ENCODE results near the gene CD81. TPM values are rescaled to one million over a fixed set of nuclear protein-coding genes. Genes with fewer than 3 reads are reported as not detected.

Gene CD81
- total and polyA plus RNA-seq, 2 experiments from 2014 or later = 88.6 to 290 TPM

DNA sequence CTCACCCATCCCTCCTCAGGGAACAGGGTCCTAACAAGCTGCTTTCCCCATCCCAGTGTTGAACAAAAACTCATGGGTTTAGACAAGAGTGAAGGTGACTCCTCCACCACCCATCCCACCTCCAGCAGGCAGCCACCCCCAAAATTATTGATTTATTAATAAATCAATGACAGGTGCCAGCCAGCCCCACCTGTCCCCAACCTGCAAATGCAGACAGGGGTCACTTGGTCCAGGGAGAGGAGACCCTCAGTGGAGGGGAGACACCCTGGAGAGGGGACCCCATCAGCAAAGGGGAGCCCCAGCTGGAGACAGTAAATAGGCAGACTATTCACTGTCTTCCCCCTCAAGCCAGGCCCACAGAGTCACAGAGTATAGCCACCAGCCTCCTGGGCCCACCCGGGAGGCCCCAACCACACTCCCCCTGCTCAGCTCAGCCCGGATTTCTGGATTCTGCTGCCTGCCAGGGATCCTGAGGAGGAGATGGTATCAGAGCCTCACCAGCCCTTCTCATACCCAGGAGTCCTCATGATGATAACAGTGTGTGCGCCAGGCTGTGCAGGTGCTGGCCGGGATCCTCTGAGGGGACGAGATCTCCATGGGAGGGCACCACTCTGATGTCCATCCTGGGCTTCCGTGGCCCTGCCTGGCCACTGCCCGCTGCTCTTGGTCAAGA, 8.8 kb upstream of the CD81 start:
- Histone ChIP-seq H3K9me2 (ENCODE audit: insufficient read depth) (no peaks in the 10 kb centered on the region), H2AFZ (no peak overlapping the region), H4K20me1 (replicated peaks; ENCODE audit: insufficient read depth) (no peaks in the 10 kb centered on the region), H3K4me2 (no peak overlapping the region), H3K36me3 (ENCODE audit: insufficient read depth) (no peaks in the 10 kb centered on the region), H3K27me3 (ENCODE audit: insufficient read depth) (no peaks in the 10 kb centered on the region), H3F3A (replicated peaks; ENCODE audit: low read depth) (no peaks in the 10 kb centered on the region), H3K4me1 (ENCODE audit: insufficient read depth) (no peaks in the 10 kb centered on the region), H3K4me3 (no peak overlapping the region), H3K27ac (ENCODE audit: low read depth) (no peak overlapping the region), H3K79me2 (replicated peaks; ENCODE audit: insufficient read depth) (no peaks in the 10 kb centered on the region)
- no peaks in the 10 kb centered on the region; the same call in 1 of the 3 replicates for H3K9me3 Mint-ChIP-seq
- H3K27me3 Mint-ChIP-seq (ENCODE audit: insufficient read depth, low read depth, poor library complexity) = peaks cover 7% of the 10 kb centered on the region
- ATAC-seq = no peak
- H3K4me1 Mint-ChIP-seq = no peaks in the 10 kb centered on the region
- H3K4me3 Mint-ChIP-seq = no peak overlapping the region
- no peak for DNase-seq (ENCODE audit: low spot score)
- H3K36me3 Mint-ChIP-seq (ENCODE audit: low read depth) = no peaks in the 10 kb centered on the region; the same call in 2 of the 3 replicates
- no peak overlapping the region for H3K27ac Mint-ChIP-seq
- TF ChIP-seq, protein P1, sequence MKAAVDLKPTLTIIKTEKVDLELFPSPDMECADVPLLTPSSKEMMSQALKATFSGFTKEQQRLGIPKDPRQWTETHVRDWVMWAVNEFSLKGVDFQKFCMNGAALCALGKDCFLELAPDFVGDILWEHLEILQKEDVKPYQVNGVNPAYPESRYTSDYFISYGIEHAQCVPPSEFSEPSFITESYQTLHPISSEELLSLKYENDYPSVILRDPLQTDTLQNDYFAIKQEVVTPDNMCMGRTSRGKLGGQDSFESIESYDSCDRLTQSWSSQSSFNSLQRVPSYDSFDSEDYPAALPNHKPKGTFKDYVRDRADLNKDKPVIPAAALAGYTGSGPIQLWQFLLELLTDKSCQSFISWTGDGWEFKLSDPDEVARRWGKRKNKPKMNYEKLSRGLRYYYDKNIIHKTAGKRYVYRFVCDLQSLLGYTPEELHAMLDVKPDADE (IDR thresholded peaks at IDR 0.05) = no peak
- TF ChIP-seq NANOG (IDR thresholded peaks at IDR 0.05; ENCODE audit: borderline replicate concordance) = no peak

DNA sequence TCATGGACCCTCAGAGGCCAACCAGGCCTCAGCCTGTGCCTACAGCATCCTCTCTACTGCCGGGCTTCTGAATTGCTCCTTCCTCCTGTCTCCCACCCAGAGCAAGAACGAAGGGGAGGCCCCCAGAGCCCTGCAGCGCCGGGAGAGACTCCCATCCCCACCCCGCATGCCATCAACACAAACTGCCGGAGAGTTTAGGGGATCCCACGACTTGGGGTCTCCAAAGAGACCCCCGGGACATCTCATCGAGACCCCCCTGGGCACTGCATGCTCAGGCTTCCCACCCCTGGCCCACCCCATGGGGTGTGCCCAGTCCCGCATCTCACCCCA, 8.3 kb upstream of the CD81 start:
- Mint-ChIP-seq H3K4me1 (no peaks in the 10 kb centered on the region), H3K4me3 (no peak overlapping the region), H3K36me3 (ENCODE audit: low read depth) (no peaks in the 10 kb centered on the region; the same call in 2 of the 3 replicates), H3K27me3 (ENCODE audit: insufficient read depth, low read depth, poor library complexity) (peaks cover 7% of the 10 kb centered on the region), H3K9me3 (no peaks in the 10 kb centered on the region; the same call in 1 of the 3 replicates), H3K27ac (no peak overlapping the region)
- H3F3A ChIP-seq (replicated peaks; ENCODE audit: low read depth) = no peaks in the 10 kb centered on the region
- H3K4me1 ChIP-seq (ENCODE audit: insufficient read depth) = no peaks in the 10 kb centered on the region
- TF ChIP-seq EZH2phosphoT487 (IDR thresholded peaks at IDR 0.05; ENCODE audit: unreplicated experiment) (no peak), JUNB (IDR thresholded peaks at IDR 0.05; ENCODE audit: unreplicated experiment) (no peak), ZNF331 (CRISPR knock-in tag; IDR thresholded peaks at IDR 0.05; ENCODE audit: low read depth) (no peak), NANOG (IDR thresholded peaks at IDR 0.05; ENCODE audit: borderline replicate concordance) (no peak), STAT1 (IDR thresholded peaks at IDR 0.05; ENCODE audit: unreplicated experiment) (no peak), CREB1 (CRISPR knock-in tag; IDR thresholded peaks at IDR 0.05; ENCODE audit: low read depth) (no peak), POLR2AphosphoS5 (IDR thresholded peaks at IDR 0.05; ENCODE audit: low read depth) (no peak)
- TF ChIP-seq, protein P2, sequence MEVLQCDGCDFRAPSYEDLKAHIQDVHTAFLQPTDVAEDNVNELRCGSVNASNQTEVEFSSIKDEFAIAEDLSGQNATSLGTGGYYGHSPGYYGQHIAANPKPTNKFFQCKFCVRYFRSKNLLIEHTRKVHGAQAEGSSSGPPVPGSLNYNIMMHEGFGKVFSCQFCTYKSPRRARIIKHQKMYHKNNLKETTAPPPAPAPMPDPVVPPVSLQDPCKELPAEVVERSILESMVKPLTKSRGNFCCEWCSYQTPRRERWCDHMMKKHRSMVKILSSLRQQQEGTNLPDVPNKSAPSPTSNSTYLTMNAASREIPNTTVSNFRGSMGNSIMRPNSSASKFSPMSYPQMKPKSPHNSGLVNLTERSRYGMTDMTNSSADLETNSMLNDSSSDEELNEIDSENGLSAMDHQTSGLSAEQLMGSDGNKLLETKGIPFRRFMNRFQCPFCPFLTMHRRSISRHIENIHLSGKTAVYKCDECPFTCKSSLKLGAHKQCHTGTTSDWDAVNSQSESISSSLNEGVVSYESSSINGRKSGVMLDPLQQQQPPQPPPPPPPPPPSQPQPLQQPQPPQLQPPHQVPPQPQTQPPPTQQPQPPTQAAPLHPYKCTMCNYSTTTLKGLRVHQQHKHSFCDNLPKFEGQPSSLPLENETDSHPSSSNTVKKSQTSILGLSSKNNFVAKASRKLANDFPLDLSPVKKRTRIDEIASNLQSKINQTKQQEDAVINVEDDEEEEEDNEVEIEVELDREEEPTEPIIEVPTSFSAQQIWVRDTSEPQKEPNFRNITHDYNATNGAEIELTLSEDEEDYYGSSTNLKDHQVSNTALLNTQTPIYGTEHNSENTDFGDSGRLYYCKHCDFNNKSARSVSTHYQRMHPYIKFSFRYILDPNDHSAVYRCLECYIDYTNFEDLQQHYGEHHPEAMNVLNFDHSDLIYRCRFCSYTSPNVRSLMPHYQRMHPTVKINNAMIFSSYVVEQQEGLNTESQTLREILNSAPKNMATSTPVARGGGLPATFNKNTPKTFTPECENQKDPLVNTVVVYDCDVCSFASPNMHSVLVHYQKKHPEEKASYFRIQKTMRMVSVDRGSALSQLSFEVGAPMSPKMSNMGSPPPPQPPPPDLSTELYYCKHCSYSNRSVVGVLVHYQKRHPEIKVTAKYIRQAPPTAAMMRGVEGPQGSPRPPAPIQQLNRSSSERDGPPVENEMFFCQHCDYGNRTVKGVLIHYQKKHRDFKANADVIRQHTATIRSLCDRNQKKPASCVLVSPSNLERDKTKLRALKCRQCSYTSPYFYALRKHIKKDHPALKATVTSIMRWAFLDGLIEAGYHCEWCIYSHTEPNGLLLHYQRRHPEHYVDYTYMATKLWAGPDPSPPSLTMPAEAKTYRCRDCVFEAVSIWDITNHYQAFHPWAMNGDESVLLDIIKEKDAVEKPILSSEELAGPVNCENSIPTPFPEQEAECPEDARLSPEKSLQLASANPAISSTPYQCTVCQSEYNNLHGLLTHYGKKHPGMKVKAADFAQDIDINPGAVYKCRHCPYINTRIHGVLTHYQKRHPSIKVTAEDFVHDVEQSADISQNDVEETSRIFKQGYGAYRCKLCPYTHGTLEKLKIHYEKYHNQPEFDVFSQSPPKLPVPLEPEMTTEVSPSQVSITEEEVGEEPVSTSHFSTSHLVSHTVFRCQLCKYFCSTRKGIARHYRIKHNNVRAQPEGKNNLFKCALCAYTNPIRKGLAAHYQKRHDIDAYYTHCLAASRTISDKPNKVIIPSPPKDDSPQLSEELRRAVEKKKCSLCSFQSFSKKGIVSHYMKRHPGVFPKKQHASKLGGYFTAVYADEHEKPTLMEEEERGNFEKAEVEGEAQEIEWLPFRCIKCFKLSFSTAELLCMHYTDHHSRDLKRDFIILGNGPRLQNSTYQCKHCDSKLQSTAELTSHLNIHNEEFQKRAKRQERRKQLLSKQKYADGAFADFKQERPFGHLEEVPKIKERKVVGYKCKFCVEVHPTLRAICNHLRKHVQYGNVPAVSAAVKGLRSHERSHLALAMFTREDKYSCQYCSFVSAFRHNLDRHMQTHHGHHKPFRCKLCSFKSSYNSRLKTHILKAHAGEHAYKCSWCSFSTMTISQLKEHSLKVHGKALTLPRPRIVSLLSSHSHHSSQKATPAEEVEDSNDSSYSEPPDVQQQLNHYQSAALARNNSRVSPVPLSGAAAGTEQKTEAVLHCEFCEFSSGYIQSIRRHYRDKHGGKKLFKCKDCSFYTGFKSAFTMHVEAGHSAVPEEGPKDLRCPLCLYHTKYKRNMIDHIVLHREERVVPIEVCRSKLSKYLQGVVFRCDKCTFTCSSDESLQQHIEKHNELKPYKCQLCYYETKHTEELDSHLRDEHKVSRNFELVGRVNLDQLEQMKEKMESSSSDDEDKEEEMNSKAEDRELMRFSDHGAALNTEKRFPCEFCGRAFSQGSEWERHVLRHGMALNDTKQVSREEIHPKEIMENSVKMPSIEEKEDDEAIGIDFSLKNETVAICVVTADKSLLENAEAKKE (CRISPR knock-in tag; IDR thresholded peaks at IDR 0.05) = no peak
- no peak overlapping the region for H3K4me3 ChIP-seq
- H2AFZ ChIP-seq = no peak overlapping the region
- no peaks in the 10 kb centered on the region for H3K79me2 ChIP-seq (replicated peaks; ENCODE audit: insufficient read depth)
- no peak for ATAC-seq
- H3K9me2 ChIP-seq (ENCODE audit: insufficient read depth) = no peaks in the 10 kb centered on the region
- no peaks in the 10 kb centered on the region for H4K20me1 ChIP-seq (replicated peaks; ENCODE audit: insufficient read depth)
- H3K36me3 ChIP-seq (ENCODE audit: insufficient read depth) = no peaks in the 10 kb centered on the region
- no peak overlapping the region for H3K4me2 ChIP-seq
- no peak for DNase-seq (ENCODE audit: low spot score)
- H3K27me3 ChIP-seq (ENCODE audit: insufficient read depth) = no peaks in the 10 kb centered on the region
- H3K27ac ChIP-seq (ENCODE audit: low read depth) = no peak overlapping the region
